OCI-LY1 (cell line): ENCODE data around the gene LPAR1.

Source experiments
- H2AFZ ChIP-seq: fragments of 200-600 bp; sonication (generic), shearing (Covaris generic); 2 replicates; pipeline ENCODE4 v1.6.0; 2014; ENCODE audit warnings: antibody characterized with exemption, mild to moderate bottlenecking, low read length
- H3F3A ChIP-seq: fragments of 200-600 bp; sonication (generic), shearing (Covaris generic); 2 replicates; pipeline ENCODE4 v1.6.0; 2014; ENCODE audit warnings: mild to moderate bottlenecking, antibody characterized with exemption, low read length, moderate library complexity; ENCODE audit not compliant: insufficient read depth
- H3K27ac ChIP-seq: fragments of 200-600 bp; sonication (generic); 2 replicates; pipeline ENCODE4 v1.5.1; 2014; ENCODE audit warnings: low read length, mixed run types, mild to moderate bottlenecking, low read depth; ENCODE audit not compliant: poor library complexity, severe bottlenecking
- H3K27me3 ChIP-seq: fragments of 200-600 bp; sonication (generic); 2 replicates; pipeline ENCODE4 v1.6.0; 2014; ENCODE audit warnings: antibody characterized with exemption, mild to moderate bottlenecking, low read length, moderate library complexity; ENCODE audit not compliant: insufficient read depth
- H3K36me3 ChIP-seq: fragments of 200-600 bp; sonication (generic); 2 replicates; pipeline ENCODE4 v1.6.1; 2014; ENCODE audit warnings: mild to moderate bottlenecking, antibody characterized with exemption, low read length, moderate library complexity, mixed read lengths; ENCODE audit not compliant: insufficient read depth
- H3K4me1 ChIP-seq: fragments of 200-600 bp; sonication (generic); 2 replicates; pipeline ENCODE4 v1.5.1; 2014; ENCODE audit warnings: mild to moderate bottlenecking, low read length, moderate library complexity; ENCODE audit not compliant: insufficient read depth, severe bottlenecking
- H3K4me2 ChIP-seq: fragments of 200-600 bp; sonication (generic), shearing (Covaris generic); 2 replicates; pipeline ENCODE4 v1.6.1; 2014; ENCODE audit warnings: low read length
- H3K4me3 ChIP-seq: fragments of 200-600 bp; sonication (generic); 2 replicates; pipeline ENCODE4 v1.5.1; 2014; ENCODE audit warnings: low read length, low read depth, mild to moderate bottlenecking, mixed read lengths; ENCODE audit not compliant: poor library complexity, severe bottlenecking
- H3K79me2 ChIP-seq: fragments of 200-600 bp; shearing (Covaris generic); 2 replicates; pipeline ENCODE4 v1.6.1; 2016; ENCODE audit warnings: mixed run types, low read length, mixed read lengths; ENCODE audit not compliant: insufficient read depth
- H3K9ac ChIP-seq: fragments of 200-600 bp; sonication (generic), shearing (Covaris generic); 2 replicates; pipeline ENCODE4 v1.6.1; 2014; ENCODE audit warnings: mild to moderate bottlenecking, low read length, mixed read lengths
- H3K9me2 ChIP-seq: fragments of 200-600 bp; sonication (generic), shearing (Covaris generic); 2 replicates; pipeline ENCODE4 v1.6.1; 2014; ENCODE audit warnings: low read depth, mild to moderate bottlenecking, low read length, mixed read lengths
- H3K9me3 ChIP-seq: fragments of 200-600 bp; shearing (Covaris generic); 2 replicates; pipeline ENCODE4 v1.6.1; 2014; ENCODE audit warnings: low read length, mixed read lengths
- H4K20me1 ChIP-seq: fragments of 200-600 bp; sonication (generic), shearing (Covaris generic); 2 replicates; pipeline ENCODE4 v1.6.0; 2016; ENCODE audit warnings: mild to moderate bottlenecking, low read length; ENCODE audit not compliant: insufficient read depth
- EZH2 ChIP-seq: fragments of 200-600 bp; sonication (generic), shearing (Covaris generic); IDR thresholded peaks from 2 replicates; pipeline ENCODE4 v1.8.0; 2017; ENCODE audit warnings: borderline replicate concordance, mixed run types, mild to moderate bottlenecking, antibody characterized with exemption, low read length, moderate library complexity, mixed read lengths
- TF ChIP-seq, protein P1 (sequence below): fragments of 200-600 bp; sonication (generic), shearing (Covaris generic); IDR thresholded peaks from 2 replicates; pipeline ENCODE4 v1.5.1; 2017; ENCODE audit warnings: mild to moderate bottlenecking, antibody characterized with exemption, low read length, moderate library complexity, mixed read lengths

LPAR1 gene

DNA sequence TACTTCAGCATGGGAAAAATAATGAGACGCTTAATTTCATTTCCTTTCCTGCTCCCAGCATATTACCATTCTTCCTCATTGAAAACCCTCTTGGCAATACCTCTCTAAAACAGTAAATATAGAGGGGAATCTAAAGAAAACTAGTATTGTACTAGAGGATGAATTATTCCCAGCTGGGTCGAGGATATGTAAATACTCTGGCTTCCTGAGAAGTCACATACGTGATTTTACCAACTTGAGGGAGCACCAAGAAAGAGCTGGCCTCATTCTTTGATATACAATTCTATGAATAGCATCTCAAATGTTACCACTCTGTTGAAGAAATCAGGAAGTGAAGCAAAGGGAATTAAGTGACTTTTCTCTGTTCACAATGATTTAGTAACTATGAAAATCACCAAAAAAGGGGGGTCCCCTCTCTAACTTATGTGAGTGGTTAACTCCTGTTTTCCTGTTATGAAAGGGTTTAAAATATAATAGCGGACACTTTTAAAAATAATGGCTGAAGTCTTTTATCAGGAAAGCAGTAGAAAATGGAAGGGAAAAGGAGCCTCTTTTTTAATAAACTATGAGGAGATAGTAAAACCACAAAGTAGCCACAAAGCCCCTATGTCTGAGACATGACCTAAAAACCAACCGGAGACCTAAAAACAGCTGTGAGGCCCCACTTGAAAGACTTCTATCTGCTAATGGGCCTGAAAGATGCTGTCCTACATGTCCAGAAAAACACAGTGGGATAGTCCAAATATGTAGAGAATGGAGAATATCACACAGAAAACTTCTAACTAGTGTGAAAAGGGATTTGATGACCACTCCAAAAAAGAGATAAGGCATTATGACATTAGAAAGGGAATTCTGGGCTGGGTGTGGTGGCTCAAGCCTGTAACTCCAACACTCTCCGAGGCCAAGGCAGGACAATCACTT lies 42.6 kb downstream of the LPAR1 start:
- no peaks in the 10 kb centered on the region for H3K4me1 ChIP-seq
- no peaks in the 10 kb centered on the region for H3K27me3 ChIP-seq
- no peaks in the 10 kb centered on the region for H3K36me3 ChIP-seq
- H3K9me2 ChIP-seq, result no peaks in the 10 kb centered on the region
- no peaks in the 10 kb centered on the region for H3K79me2 ChIP-seq
- no peak overlapping the region for H3K27ac ChIP-seq
- TF ChIP-seq, protein P1, sequence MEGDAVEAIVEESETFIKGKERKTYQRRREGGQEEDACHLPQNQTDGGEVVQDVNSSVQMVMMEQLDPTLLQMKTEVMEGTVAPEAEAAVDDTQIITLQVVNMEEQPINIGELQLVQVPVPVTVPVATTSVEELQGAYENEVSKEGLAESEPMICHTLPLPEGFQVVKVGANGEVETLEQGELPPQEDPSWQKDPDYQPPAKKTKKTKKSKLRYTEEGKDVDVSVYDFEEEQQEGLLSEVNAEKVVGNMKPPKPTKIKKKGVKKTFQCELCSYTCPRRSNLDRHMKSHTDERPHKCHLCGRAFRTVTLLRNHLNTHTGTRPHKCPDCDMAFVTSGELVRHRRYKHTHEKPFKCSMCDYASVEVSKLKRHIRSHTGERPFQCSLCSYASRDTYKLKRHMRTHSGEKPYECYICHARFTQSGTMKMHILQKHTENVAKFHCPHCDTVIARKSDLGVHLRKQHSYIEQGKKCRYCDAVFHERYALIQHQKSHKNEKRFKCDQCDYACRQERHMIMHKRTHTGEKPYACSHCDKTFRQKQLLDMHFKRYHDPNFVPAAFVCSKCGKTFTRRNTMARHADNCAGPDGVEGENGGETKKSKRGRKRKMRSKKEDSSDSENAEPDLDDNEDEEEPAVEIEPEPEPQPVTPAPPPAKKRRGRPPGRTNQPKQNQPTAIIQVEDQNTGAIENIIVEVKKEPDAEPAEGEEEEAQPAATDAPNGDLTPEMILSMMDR, result no peak
- no peak for TF ChIP-seq EZH2
- H3K9me3 ChIP-seq, result no peaks in the 10 kb centered on the region
- no peak overlapping the region for H3K9ac ChIP-seq
- H3K4me2 ChIP-seq, result no peak overlapping the region
- H2AFZ ChIP-seq, result no peak overlapping the region
- H4K20me1 ChIP-seq, result no peaks in the 10 kb centered on the region
- H3F3A ChIP-seq, result no peaks in the 10 kb centered on the region
- H3K4me3 ChIP-seq, result no peak overlapping the region

DNA sequence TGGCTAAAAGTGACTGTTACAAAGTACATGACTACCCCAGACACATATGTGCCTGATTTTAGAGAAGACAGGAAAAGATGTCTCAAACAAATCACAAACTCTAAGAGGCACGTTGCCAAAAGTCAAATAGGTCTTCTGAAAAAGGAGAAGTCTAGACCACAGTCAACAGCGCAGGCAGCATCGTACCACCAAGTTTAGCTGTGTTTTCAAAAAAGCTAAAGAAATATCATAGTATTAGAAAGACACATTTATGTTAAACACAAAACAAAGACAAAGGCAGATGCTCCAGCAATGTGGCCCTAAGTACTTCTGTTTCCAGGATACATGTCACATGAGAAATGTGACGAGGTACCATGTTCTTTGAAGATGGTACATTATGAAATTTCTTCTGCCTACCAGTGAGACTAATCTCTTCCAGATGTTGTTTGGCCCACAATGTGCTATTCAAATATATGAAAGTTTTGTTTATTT lies 43.5 kb downstream of the LPAR1 start:
- no peaks in the 10 kb centered on the region for H3K79me2 ChIP-seq

DNA sequence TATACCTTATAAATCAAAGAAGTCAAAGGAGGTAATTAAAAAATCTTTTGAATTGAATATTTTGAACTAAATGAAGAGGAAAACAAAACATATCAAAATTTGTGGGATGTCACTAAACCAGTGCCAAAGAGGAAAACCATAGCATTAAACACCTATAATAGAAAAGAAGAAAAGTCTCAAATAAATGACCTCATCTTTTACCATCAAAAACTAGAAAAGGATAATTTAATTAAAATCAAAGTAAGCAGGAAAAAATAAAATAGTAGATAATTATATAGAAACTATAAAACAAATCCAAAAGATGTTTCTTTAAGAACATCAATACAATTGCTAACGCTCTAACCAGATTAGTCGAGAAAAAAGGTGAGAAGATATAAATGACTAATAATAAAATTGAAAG lies 47.8 kb downstream of the LPAR1 start:
- H3K27me3 ChIP-seq, result no peaks in the 10 kb centered on the region
- no peak overlapping the region for H2AFZ ChIP-seq
- no peaks in the 10 kb centered on the region for H3K4me1 ChIP-seq
- H3K9ac ChIP-seq, result no peak overlapping the region
- H3K9me2 ChIP-seq, result no peaks in the 10 kb centered on the region
- H4K20me1 ChIP-seq, result no peaks in the 10 kb centered on the region
- H3K36me3 ChIP-seq, result no peaks in the 10 kb centered on the region
- H3K27ac ChIP-seq, result no peak overlapping the region
- H3K4me2 ChIP-seq, result no peak overlapping the region
- TF ChIP-seq, protein P1, result no peak
- no peak for TF ChIP-seq EZH2
- H3K79me2 ChIP-seq, result no peaks in the 10 kb centered on the region
- H3K9me3 ChIP-seq, result no peaks in the 10 kb centered on the region
- H3K4me3 ChIP-seq, result no peak overlapping the region
- H3F3A ChIP-seq, result no peaks in the 10 kb centered on the region

More for the DNA sequence above, 43.5 kb downstream of the LPAR1 start:
- Histone ChIP-seq H3F3A (no peaks in the 10 kb centered on the region), H3K27me3 (no peaks in the 10 kb centered on the region), H3K9me3 (no peaks in the 10 kb centered on the region), H3K27ac (no peak overlapping the region), H2AFZ (no peak overlapping the region), H3K9me2 (no peaks in the 10 kb centered on the region), H3K9ac (no peak overlapping the region), H3K4me1 (no peaks in the 10 kb centered on the region), H3K36me3 (no peaks in the 10 kb centered on the region), H4K20me1 (no peaks in the 10 kb centered on the region), H3K4me2 (no peak overlapping the region), H3K4me3 (no peak overlapping the region)
- TF ChIP-seq, protein P1, result no peak
